Fibroblast of skin of left biceps (primary cell): ENCODE data around the gene MAST3.
"Not testable (repeated sequence)": the region's sequence is repeated elsewhere in the genome, so short reads cannot be mapped to it uniquely, and the experiment has no call there.

Experiments
- DNase-seq, 2 experiments: peaks; one replicate each; pipeline ENCODE4 v3.0.0-alpha.2; 2013; ENCODE audit warnings: low read depth in 2 of 2

MAST3 gene

DNA sequence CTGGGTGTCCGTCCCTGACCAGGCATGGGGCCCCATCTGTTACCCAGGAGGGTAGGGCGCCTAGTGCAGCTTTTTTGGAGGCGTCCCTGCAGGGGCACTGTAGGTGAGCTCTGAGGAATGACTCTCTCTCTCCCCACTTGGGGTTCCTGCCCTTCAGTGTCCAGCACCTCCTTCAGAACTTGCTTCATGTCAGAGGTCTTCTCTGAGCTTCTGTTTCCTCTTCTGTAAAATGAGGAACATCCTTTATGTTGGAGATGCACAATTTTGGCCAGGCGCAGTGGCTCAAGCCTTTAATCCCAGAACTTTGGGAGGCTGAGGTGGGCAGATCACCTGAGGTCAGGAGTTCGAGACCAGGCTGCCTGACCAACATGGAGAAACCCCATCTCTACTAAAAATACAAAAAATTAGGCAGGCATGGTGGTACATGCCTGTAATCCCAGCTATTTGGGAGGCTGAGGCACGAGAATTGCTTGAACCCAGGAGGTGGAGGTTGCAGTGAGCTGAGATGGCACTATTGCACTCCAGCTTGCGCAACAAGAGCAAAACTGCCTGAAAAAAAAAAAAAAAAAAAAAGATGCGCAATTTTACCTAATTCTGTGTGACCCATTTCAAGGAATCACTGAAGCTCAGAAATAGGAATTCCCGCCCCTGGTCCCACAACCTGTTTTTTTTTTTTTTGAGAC lies 40.2 kb downstream of the MAST3 start:
- no peak for DNase-seq

GRCh38 chr19:18140473-18140872 lies 42.9 kb downstream of the MAST3 start:
- no peak for DNase-seq

DNA sequence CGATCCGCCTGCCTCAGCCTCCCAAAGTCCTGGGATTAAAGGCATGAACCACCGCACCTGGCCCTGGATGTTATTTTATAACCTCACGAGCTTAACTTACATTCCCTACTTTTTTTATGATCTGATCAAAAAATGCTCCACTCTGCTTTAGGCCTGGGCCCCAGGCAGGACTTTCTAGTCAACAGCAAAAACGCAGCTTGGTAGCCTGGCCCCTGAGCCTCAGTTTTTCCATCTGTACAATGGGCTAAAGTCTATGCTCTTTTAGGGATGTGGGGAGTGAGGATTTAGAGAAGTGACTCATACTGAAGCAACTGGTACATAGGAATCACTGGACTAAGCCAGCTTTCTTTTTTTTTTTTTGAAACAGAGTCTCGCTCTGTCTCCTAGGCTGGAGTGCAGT lies 43.5 kb downstream of the MAST3 start:
- DNase-seq, result no peak

GRCh38 chr19:18143902-18144301 lies 46.3 kb downstream of the MAST3 start:
- DNase-seq, result no peak

GRCh38 chr19:18144361-18144760 lies 46.8 kb downstream of the MAST3 start:
- no peak for DNase-seq

- DNase-seq, result no peak
Measured at GRCh38 chr19:18144906-18145305, 47.3 kb downstream of the MAST3 start.

DNA sequence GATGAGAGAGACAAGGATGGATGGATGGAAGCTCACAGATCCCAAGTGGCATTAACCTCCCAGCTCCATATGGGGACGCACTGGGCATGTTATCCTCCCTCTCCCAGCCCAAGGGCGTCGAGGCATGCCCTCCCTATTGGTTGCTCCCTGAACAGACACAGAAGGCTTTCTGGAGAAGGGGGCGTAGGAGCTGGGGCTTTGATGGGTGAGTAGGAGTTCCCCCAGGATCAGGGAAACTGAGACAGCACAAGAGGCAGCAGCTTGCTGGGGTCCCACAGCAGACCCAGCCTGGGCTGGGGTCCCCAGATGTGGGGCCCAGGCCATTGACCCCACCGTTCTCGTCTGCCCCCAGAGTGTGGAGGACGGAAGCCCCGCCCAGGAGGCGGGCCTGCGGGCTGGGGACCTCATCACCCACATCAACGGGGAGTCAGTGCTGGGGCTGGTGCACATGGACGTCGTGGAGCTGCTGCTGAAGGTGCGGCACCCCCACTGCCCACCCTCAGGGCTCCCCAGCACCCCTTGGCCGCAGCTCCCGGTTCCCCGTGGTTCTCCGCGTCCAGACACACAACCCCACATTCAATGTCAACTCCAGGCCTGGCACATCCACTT lies 47.9 kb downstream of the MAST3 start:
- DNase-seq, result no peak

DNA sequence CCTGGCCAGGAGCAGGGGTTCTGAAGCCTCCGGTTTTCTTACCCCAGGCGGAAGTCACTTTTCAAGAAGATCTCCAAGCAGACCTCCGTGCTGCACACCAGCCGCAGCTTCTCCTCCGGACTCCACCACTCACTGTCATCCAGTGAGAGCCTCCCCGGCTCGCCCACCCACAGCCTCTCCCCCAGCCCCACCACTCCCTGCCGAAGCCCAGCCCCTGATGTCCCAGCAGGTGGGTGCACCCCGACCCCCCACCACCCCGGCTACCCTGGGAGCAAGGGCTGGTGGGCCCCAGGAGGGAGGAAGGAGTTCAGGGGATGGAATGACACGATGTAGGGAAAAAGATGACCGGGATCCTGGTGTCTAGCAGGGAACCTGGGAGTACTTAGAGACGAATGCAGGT lies 49.8 kb downstream of the MAST3 start:
- no peak for DNase-seq

- no peak for DNase-seq
Measured at GRCh38 chr19:18149596-18149975, 52.0 kb downstream of the MAST3 start.

DNA sequence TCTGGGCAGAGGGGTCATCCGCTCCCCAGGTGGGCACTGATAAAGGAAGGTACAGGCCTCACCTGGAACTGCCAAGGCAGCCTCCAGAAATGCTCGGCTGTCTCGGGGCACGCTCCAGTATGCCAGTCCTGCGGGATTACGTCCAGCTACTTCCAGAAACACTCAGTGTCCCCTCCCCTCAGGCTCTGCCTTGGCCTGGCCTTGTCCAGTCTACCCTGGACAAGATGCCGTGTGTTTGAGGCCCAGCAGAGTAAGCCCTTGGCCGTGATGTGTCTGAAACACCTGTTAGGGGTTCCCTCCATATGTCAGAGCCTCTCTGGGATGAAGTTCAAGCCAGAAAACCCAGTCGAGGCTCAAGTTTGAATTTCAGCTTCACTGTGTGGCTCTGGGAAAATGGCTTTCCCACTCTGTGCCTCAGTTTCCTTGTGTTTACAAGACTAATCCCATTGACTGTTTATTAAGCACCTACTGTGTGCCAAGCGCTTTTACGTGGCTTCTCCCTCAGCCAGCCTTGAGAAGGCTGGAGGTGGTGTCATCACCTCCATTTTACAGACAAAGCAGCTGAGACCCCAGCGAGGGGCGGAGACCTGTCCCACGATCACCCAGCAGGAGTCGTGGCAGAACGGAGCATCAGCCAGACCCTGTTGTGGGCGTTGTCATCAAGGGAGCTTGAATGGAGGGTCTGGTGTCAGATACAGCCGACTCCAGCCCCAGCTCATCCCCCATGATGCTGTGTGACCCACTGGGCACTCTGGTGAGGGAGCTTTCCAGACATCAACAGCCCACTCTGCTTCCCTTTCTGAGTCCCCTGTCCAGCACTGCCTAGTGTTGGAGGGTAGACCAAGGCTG lies 53.4 kb downstream of the MAST3 start:
- DNase-seq, result no peak

DNA sequence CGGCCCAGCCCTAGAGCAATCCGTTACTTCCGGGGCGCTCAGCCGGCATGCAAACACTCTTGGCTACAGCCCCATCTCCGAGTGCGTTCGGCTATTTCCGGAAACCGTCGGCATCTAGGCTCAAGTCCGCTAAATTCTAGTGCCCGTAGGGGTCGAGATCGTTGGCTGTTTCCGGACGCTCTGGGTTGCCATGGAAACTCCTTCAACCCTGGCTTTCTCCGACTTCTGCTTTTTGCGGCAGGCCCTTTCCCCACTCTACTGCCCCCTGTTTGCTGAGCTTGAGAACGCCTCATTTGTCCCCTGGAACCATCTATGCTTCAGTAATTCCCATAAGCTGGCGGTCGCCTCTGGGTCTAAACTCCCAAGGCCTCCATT lies 54.9 kb downstream of the MAST3 start:
- DNase-seq, result peak; percentile 93 to 94

DNA sequence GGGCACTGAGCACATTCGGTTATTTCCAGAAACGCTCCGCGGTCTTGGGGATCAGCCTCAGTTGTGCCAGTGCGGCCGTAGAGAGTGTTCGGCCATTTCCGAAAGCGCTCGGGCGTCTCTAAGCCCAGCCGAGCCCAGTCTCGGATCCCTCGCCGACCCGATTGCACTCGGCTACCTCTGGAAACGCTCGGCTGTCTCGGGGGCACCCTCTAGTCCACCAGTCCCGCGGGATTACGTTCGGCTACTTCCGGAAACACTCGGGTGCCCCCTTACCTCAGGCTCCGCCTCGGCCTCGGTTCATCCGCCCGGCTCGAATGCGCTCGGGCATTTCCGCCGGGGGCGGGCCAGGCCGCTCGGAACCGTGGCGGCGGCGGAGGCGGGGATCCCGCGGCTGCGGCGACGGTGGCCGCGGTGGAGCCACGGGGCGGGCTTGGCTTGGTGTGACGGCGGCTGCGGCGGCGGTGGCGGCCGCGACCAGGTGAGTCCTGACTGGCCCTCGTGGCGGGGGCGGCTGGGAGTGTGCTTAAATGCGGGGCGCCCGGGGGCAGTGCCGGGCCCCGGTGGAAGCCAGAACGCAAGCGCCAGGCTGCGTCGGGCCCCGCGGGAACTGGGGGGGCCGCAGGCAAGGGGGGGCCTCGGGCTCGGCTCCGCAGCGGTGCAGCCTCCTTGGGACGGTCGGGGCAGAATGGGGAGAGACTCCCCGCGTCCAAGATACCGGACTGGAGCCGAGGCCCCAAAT lies 55.4 kb downstream of the MAST3 start, which contains the start of gene PIK3R2:
Gene PIK3R2 (plus strand): TSS at position 347 of the 739 bp plus-strand sequence. CDS start 2,717 bp downstream, outside the sequence.
- DNase-seq, result peak; percentile 94 to 95

GRCh38 chr19:18153556-18154134 lies 56.1 kb downstream of the MAST3 start:
- no peak for DNase-seq

DNA sequence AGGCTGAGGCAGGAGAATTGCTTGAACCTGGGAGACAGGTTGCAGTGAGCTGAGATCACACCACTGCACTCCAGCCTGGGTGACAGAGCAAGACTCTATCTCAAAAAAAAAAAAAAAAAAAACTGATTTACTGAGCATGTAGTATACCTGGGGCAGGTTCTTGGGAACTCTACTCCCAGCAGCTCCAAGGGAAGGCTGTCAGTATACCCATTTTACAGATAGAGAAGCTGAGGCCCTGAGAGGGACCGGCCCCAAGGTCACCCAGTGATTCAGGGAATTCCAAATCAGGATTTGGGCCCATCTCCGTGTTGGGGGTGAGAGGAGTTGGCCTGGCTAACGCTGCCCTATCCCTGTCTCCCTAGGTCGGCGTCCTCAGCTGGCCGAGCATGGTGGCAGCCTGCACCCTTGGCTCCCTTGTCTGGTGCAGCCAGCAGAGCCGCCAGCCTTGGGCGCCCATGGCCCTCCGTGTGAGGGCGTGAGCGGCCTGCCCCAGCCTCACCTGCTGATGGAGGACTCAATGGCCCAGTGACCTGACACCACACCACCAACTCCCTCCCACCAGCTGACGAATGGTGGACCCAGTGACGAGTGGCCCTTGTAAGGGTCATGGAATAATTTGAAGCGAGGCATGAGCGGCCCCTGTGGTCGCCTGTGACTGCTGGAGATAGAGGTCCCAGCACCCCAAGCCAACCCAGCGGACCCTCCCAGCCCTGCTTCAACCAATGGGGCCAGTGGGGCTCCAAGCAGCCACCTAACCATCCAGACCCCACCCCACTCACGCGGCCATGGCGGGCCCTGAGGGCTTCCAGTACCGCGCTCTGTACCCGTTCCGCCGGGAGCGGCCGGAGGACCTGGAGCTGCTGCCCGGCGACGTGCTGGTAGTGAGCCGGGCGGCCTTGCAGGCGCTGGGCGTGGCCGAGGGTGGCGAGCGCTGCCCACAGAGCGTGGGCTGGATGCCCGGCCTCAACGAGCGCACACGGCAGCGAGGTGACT lies 57.8 kb downstream of the MAST3 start:
- DNase-seq, result no peak

DNA sequence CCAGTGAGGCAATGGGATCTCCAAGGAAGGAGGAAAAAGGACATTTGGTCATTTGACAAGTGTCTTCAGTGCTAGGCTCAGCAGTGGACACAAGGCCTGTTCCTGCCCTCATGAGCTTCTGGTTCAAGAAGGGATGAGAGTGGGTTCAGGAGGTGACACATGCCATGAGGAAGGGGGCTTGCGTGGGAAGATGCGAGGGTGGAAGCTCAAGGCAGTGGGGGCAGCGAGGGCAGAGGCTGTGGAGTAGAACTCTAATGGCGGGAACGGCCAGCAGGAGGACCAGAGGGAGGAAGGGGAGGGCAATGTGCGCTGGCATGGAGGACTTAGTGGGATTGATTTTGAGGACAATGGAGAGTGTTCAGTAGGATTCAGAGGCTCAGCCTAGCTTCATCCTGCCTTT lies 58.7 kb downstream of the MAST3 start:
- DNase-seq, result no peak

DNA sequence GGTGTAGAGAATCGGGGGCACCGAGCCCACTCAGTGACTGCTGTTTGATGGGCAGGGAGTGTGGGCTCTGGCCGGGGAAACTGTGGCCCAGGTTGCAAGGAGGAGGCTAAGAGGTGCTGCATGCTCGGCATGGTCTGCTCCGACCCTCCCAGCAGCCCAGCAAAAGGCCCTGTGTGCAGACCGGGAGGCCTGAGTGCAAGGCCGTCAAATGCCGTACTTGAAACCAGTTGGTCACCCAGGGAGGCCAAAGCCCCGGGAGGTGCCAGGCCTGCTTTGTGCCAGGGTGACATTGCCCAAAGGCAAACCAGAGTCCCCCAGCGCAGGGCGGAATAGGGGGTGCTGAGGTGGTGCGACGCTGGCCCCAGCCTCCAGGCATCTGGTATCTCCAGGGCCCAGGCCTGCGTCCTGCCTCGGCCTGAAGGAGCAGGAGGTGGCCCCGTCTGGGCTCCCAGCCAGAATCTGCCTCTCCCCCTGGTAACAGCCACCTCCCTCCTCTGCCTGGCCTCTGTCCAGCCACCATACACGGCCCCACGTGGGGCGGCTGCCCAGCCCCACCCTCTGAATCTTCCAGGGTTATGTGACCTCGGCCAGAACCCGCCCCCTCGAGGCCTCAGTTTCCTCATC lies 59.4 kb downstream of the MAST3 start:
- DNase-seq, result peak; percentile 13 to 26

DNA sequence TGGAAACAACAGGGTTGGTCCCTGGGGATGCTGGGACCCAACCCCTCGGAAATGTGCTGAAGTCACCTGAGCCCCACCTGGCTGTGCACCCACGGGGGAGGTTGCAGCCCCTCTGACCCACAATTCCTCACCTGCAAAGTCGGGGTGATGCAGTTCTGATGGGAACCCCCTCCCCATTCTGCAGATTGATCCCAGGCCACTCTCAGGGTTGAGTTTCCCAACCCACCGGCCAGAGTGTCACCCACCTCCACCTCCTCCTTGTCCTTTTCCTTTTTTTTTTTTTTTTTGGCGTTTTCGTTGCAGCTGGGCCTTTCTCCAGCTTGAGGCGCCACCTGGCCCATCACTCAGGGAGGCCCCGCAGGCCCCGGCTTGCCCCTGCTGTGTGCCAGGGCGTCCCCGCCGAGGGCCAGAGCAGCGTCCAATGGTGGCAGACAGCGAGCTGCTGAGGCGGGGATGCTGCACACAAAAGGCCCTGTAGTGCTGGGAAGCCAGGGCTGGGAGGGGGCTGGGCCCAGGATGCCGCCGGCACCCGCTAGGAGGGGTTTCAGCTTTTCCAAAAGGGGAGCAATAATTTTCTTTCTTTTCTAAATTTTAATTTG lies 60.0 kb downstream of the MAST3 start:
- no peak for DNase-seq

DNA sequence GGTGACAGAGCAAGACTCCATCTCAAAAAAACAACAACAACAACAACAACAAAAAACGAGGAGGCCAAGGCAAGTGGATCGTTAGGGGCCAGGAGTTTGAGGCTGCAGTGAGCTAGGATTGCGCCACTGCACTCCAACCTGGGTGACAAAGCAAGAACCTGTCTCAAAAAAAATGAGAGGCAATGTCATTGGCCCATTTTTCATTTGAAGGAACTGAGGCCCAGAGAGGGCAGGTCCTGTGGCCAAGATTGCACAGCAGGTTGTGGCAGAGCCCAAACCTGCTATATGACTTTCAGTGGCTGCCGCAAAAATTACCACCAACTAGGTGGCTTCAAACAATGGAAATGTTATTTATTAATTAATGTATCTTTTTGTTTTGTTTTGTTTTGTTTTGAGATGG lies 60.9 kb downstream of the MAST3 start:
- no peak for DNase-seq

- not testable (repeated sequence) for DNase-seq
Measured at GRCh38 chr19:18159059-18159616, 61.6 kb downstream of the MAST3 start.
